Activated naive CD4-positive, alpha-beta T cell treated with anti-CD3 and anti-CD28 coated beads, Interleukin-2, amount 10 ng/mL, durations not matched to agents 7 days and 5 days (primary cell): ENCODE measurements around the gene CASP9.
"Not testable (repeated sequence)": the region's sequence is repeated elsewhere in the genome, so short reads cannot be mapped to it uniquely, and the experiment has no call there.

Experiments used
- CTCF ChIA-PET: fragments of 350-600 bp; sonication (Branson Sonifier 250); formaldehyde crosslinking; loops from one replicate; lab custom pipeline; 2021; ENCODE audit warnings: antibody characterized with exemption; lab: Charles Lee
- DNase-seq: peaks from one replicate; pipeline ENCODE4 v3.0.0-alpha.2; 2020
- H3K27ac Mint-ChIP-seq: one replicate; pipeline ENCODE4 v1.8.0; 2021; ENCODE audit warnings: mild to moderate bottlenecking, moderate library complexity, mixed read lengths
- H3K27me3 Mint-ChIP-seq: one replicate; pipeline ENCODE4 v1.8.0; 2021; ENCODE audit warnings: mild to moderate bottlenecking, mixed read lengths
- H3K36me3 Mint-ChIP-seq: one replicate; pipeline ENCODE4 v1.8.0; 2021; ENCODE audit warnings: mixed read lengths
- H3K4me1 Mint-ChIP-seq: one replicate; pipeline ENCODE4 v1.8.0; 2021; ENCODE audit warnings: mixed read lengths
- H3K4me3 Mint-ChIP-seq: one replicate; pipeline ENCODE4 v1.8.0; 2021; ENCODE audit warnings: mild to moderate bottlenecking, moderate library complexity, mixed read lengths
- H3K9me3 Mint-ChIP-seq: one replicate; pipeline ENCODE4 v1.8.0; 2021; ENCODE audit warnings: mixed read lengths

CASP9 gene

DNA sequence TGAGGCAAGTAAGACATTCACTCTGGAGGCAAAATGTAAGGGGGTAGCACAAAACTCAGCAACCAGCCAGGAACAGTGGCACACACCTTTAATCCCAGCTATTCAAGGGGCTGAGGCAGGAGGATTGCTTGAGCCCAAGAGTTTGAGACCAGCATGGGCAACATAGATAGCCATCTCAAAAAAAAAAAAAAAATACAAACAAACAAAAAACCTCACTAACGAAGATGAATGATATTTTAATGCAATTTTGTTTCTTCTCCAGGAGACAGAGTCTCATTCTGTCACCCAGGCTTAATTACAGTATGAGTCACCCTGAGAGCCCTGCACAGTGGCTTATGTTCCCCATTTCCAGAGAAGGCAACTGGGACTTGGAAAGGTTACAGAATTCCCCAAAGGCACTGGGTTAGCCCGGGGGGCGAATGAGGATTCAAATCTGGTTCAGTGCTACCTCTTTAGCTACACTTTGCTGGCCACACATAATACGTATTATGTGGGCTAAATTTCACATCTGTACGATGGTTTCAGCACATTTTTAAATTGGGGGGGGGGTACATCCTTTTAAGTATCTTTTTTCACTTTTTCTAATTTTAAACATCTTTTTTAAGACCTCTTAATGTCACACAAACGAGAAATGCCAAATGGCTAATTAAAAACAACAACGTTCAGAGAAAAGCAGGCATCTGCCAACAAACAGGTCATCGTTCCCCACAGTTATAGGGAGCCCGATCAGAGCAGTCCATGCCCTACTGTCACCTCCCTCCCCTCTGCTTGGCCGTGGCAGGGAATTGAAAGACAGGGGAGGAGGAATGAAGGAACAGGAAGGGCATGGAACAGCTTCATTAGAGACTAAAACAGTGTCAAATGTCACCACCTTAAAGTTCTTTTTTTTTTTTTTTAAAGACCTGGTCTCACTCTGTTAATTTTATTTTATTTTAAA is 64.0 kb downstream of the CASP9 start:
- H3K4me3 Mint-ChIP-seq = no peak overlapping the region
- H3K36me3 Mint-ChIP-seq = no peaks in the 10 kb centered on the region
- DNase-seq = no peak
- no peak overlapping the region for H3K27ac Mint-ChIP-seq
- H3K27me3 Mint-ChIP-seq = peaks cover 10% of the 10 kb centered on the region
- H3K9me3 Mint-ChIP-seq = no peaks in the 10 kb centered on the region
- CTCF ChIA-PET = no interaction called here
- no peaks in the 10 kb centered on the region for H3K4me1 Mint-ChIP-seq

DNA sequence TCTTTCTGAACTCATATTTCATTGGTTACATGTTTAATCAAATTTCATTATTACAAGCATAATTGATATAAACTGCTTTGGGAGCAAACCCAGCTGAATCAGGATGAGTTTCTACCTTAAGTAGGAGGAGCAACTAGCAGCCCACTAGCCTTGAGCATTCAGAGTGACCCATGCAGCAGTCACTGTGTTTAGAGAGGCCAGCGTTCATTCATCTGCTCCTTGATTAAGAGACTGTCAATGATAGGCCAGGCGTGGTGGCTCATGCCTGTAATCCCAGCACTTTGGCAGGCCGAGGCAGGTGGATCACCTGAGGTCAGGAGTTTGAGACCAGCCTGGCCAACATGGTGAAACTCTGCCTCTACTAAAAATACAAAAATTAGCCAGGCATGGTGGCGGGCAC is 65.6 kb downstream of the CASP9 start:
- DNase-seq, H3K4me3 Mint-ChIP-seq, CTCF ChIA-PET, H3K9me3 Mint-ChIP-seq, H3K36me3 Mint-ChIP-seq, H3K27ac Mint-ChIP-seq, H3K27me3 Mint-ChIP-seq, H3K4me1 Mint-ChIP-seq: not testable (repeated sequence)

DNA sequence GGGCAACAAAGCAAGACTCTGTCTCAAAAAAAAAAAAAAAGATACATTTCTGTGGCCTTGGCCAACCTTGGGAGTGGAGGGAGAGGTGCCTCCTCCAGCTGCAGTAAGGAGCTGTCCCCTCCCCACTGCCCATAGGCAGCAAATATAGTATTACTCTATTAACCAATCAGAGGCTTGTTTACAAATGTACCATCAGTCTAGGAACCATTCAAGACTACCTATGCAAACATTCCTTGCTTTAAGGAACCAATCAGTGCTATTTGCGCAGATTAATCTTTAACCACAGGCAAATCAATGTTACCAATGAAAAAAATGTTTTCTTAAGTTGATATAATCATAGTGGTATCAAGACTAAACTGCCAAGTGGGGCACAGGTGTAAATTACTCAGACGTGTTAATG is 66.4 kb downstream of the CASP9 start:
- CTCF ChIA-PET = no interaction called here
- no peaks in the 10 kb centered on the region for H3K9me3 Mint-ChIP-seq
- no peak for DNase-seq
- peaks cover 13% of the 10 kb centered on the region for H3K27me3 Mint-ChIP-seq
- no peak overlapping the region for H3K27ac Mint-ChIP-seq
- no peaks in the 10 kb centered on the region for H3K4me1 Mint-ChIP-seq
- no peak overlapping the region for H3K4me3 Mint-ChIP-seq
- no peaks in the 10 kb centered on the region for H3K36me3 Mint-ChIP-seq

DNA sequence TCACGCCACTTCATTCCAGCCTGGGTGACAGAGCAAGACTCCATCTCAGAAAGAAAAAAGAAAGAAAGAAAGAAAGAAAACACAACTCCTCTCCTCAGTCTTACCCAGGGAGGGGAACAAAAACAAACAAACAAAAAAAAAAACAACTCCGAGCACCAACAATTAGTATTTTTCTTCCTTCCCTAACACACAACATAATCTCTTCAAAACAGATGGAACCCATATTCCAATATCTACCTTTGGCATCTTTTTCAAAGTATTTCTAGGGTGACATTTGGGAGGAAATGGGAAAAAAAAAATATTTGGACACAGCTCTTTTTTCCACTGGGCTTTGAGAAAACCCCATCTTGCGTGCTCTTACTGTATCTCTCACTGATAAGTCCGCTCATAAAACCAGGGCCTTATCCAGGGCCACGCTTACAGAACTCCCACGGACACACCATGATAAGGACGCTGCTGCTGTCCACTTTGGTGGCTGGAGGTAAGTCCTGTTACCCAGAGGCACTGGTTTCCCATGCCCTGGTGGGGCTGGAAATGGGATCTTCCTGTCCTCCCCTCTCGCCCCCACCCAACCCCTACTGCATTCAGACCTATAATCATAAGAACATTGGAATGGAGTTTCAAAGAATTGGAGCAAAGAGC is 67.6 kb downstream of the CASP9 start, which contains the start of gene CELA2A:
Gene CELA2A (plus strand): TSS at position 420 of the 642 bp plus-strand sequence. CDS start 22 bp downstream, at position 442.
- DNase-seq = no peak
- Mint-ChIP-seq H3K27me3 (peaks cover 12% of the 10 kb centered on the region), H3K9me3 (no peaks in the 10 kb centered on the region), H3K4me3 (no peak within 1 kb of the TSS), H3K27ac (no peak within 1 kb of the TSS), H3K4me1 (no peaks in the 10 kb centered on the region), H3K36me3 (no peaks in the 10 kb centered on the region)
- CTCF ChIA-PET = no interaction called here

DNA sequence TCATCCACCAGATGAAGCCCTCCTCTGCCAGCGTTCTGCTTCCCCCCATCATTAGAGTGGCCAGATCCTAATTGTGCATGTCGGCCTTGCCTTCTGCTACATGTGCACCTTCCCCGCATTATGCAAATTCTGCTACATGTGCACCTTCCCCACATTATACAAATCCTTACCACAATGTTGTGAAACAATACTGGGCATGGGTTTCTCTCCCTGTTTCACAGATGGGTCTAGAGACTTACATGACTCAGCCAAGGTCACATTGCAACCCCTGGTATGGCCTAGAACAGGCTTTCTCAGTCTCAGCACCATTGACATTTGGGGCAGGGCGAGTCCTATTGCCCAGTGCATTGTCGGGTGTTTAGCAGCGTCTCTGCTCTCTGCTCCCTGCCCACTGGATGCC is 68.5 kb downstream of the CASP9 start:
- Mint-ChIP-seq H3K27me3 (peaks cover 9% of the 10 kb centered on the region), H3K36me3 (no peaks in the 10 kb centered on the region), H3K4me3 (no peak overlapping the region), H3K4me1 (no peaks in the 10 kb centered on the region), H3K9me3 (no peaks in the 10 kb centered on the region), H3K27ac (no peak overlapping the region)
- DNase-seq = no peak
- CTCF ChIA-PET = no interaction called here

- Mint-ChIP-seq H3K27ac (no peak overlapping the region), H3K9me3 (no peaks in the 10 kb centered on the region), H3K4me1 (no peaks in the 10 kb centered on the region), H3K4me3 (no peak overlapping the region), H3K36me3 (no peaks in the 10 kb centered on the region), H3K27me3 (peaks cover 14% of the 10 kb centered on the region)
- DNase-seq = no peak
- CTCF ChIA-PET = no interaction called here
Observed at GRCh38 chr1:15454256-15454655, 69.8 kb downstream of the CASP9 start.

GRCh38 chr1:15453734-15454133 is 70.3 kb downstream of the CASP9 start:
- H3K36me3 Mint-ChIP-seq = no peaks in the 10 kb centered on the region
- no peaks in the 10 kb centered on the region for H3K4me1 Mint-ChIP-seq
- no peaks in the 10 kb centered on the region for H3K9me3 Mint-ChIP-seq
- no peak overlapping the region for H3K27ac Mint-ChIP-seq
- peaks cover 14% of the 10 kb centered on the region for H3K27me3 Mint-ChIP-seq
- CTCF ChIA-PET = no interaction called here
- no peak overlapping the region for H3K4me3 Mint-ChIP-seq
- DNase-seq = no peak

DNA sequence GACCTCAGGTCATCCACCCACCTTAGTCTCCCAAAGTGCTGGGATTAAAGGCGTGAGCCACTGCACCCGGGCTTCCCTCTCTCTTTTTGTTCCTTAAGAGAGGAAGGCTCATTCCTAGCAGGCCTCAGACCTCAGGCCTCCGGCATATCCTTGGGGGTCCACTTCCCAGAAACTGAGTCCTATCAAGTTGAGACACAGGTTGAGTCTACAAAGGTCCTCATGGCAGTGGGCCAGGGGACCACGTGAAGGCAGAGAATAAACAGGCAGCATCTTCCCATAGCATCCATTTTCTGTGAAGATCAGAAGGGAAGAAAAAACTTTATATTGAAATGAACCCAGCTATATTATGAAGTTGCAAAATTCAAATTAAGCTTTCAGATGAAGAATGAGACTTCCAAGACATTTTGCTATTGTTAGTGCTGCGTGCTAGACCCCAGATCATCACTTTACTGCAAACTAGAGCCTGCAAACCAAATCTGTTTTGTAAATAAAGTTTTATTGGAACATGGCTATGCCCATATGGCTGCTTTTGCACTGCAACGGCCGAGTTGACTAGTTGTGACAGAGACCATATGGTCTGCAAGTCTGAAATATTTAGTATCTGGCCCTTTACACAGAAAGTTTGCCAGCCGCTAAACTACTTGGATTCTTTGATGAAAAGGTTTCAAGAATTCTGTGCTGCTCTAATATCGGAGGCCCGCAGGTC is 71.0 kb downstream of the CASP9 start:
- Mint-ChIP-seq H3K4me1 (no peaks in the 10 kb centered on the region), H3K27me3 (peaks cover 14% of the 10 kb centered on the region), H3K9me3 (no peaks in the 10 kb centered on the region), H3K4me3 (no peak overlapping the region), H3K27ac (no peak overlapping the region), H3K36me3 (no peaks in the 10 kb centered on the region)
- CTCF ChIA-PET = interaction anchor here (1.3 kb wide), 1 partner anchor 10 kb away, joined by 3 read pairs; no protein-coding TSS in a partner anchor
- DNase-seq = no peak

DNA sequence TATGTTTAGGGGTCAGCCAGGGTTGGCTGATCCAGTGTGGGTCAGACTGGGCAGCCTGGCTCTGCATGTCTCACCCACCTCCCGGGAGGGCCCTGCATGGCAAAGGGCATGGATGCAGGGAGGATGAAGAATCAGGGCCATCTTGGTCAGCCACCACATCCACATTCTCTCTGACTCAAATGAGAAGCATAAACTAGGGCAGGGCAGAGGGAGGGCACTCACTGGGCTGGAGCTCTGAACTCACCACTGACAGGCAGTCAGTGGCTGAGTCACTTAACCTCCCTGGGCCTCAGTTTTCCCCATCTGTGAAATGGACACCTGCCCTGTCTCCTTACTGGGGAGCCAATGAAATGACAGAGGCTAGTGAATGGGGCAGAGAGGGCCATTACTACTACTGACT is 71.8 kb downstream of the CASP9 start:
- CTCF ChIA-PET = interaction anchor here (1.3 kb wide), 1 partner anchor 9 kb away, joined by 3 read pairs; no protein-coding TSS in a partner anchor
- H3K27ac Mint-ChIP-seq = no peak overlapping the region

DNA sequence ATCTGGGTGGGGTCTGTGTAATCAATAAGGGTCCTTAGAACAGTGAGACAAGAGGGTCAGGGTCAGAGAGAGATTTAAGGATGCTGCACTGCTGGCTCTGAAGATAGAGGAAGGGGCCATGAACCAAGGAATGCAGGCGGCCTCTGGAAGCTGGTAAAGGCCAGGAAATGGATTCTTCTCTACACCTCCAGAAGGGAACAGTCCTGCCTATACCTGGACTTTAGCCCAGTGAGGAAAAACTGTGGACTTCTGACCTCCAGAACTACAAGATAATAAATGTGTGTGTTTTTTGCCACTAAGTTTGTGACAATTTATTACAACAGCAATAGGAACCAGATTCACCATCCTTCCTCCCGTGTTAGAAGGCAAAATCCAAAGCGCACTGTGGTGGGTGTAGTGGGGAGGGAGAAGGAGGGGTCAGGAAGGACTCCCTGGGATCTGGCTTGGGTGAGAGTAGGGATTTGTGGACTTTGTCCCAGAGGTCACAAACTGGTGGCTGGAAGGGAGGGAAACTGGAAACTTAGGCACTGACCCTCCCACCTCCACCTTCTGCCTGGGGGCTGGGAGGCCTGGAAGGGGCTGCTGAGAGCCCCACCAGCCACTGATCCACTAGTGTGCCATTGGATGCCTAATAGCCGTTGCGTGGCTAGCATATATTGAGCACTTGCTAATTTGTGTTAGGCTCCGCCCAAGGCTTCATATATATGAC is 72.8 kb downstream of the CASP9 start:
- Mint-ChIP-seq H3K36me3 (no peaks in the 10 kb centered on the region), H3K27ac (no peak overlapping the region), H3K4me3 (no peak overlapping the region), H3K9me3 (no peaks in the 10 kb centered on the region), H3K27me3 (peaks cover 23% of the 10 kb centered on the region), H3K4me1 (no peaks in the 10 kb centered on the region)
- DNase-seq = no peak
- CTCF ChIA-PET = no interaction called here

More for the DNA sequence above, 71.8 kb downstream of the CASP9 start:
- H3K4me3 Mint-ChIP-seq = no peak overlapping the region
- no peaks in the 10 kb centered on the region for H3K36me3 Mint-ChIP-seq
- peaks cover 19% of the 10 kb centered on the region for H3K27me3 Mint-ChIP-seq
- no peaks in the 10 kb centered on the region for H3K4me1 Mint-ChIP-seq
- no peak for DNase-seq
- no peaks in the 10 kb centered on the region for H3K9me3 Mint-ChIP-seq

DNA sequence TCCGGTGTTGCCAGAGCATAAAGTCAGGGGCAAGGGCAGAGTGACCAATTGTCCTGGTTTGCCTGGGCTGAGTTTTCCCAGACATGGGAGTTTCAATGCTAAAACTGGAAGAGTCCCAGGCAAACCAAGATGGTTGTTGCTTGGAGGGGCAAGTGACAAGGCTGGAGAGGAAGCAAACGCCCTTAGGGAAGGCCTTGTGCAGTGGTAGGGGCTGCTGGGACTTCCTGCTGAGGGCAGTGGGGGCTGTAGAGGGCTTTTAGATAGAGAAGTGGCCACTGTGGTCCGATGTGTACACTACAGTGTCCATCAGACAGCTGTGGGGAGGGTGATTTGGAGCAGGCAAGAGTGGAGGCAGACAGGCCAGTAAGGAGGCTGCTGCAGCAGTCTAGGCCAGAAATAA is 74.4 kb downstream of the CASP9 start:
- Mint-ChIP-seq H3K27me3 (peaks cover 30% of the 10 kb centered on the region), H3K9me3 (no peaks in the 10 kb centered on the region), H3K4me1 (peaks cover 4% of the 10 kb centered on the region), H3K36me3 (no peaks in the 10 kb centered on the region), H3K4me3 (no peak overlapping the region), H3K27ac (no peak overlapping the region)
- CTCF ChIA-PET = interaction anchor here (1.3 kb wide), 1 partner anchor 11 kb away, joined by 3 read pairs; the partner anchor contains the start of gene CTRC
- DNase-seq = no peak

DNA sequence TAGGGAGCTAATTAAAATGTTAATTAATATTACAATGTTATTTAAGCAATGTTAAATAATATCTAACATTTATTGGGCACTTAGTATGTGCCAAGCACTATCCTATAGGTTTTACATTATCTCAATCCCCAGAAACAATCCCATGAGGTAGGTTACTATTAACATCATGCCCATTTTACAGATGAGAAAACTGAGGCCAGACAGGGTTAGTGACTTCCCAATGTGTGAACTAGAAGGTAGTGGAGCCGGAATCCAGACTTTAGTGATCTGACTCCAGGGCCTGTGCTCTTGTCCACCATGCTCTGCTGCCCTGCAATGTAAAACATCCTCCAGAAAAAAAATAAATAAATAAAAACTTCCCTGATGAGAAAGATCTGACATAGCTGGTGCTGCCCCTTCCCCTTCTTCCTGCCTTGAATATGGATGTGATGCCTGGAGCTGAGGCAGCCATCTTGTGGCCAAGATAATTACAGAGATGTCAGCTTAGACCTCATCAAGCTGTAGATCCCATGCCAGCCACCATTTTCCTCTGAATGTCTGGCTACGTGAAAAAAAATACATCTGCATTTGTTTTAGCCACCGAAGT is 75.0 kb downstream of the CASP9 start:
- CTCF ChIA-PET = no interaction called here
- no peaks in the 10 kb centered on the region for H3K36me3 Mint-ChIP-seq
- H3K27me3 Mint-ChIP-seq = peaks cover 36% of the 10 kb centered on the region
- H3K4me3 Mint-ChIP-seq = no peak overlapping the region
- H3K27ac Mint-ChIP-seq = no peak overlapping the region
- no peaks in the 10 kb centered on the region for H3K9me3 Mint-ChIP-seq
- no peak for DNase-seq
- H3K4me1 Mint-ChIP-seq = peaks cover 4% of the 10 kb centered on the region

DNA sequence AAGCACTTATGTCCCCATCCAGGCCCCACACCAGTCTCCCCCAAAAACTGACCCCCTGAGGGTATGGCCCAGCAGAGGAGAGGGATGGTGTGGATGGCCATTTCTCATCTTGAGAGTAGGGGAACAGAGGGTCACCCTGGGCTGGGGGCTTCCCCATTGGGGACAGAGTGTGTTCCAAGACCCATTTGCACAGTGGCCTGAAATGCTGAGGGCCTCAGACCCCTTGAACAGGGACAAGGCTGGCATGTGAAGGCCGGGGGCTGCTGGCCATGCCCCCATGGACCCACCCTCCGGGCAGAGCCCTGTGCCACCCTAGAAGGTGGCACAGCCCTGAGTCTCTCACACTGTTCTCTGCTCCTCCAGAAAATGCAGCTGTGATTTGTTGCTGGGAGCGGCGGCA is 77.8 kb downstream of the CASP9 start:
- CTCF ChIA-PET = no interaction called here
- Mint-ChIP-seq H3K9me3 (no peaks in the 10 kb centered on the region), H3K27ac (no peak overlapping the region), H3K27me3 (peaks cover 37% of the 10 kb centered on the region), H3K36me3 (no peaks in the 10 kb centered on the region), H3K4me3 (no peak overlapping the region), H3K4me1 (peaks cover 4% of the 10 kb centered on the region)
- DNase-seq = no peak
